Mesendoderm (in vitro differentiated cells): Measurements from ENCODE around the gene HSF2.

Source experiments
- DNase-seq: peaks from one replicate; pipeline ENCODE4 v3.0.0; 2013
- H2AK5ac ChIP-seq: 2 replicates; pipeline ENCODE4 v1.6.1; 2013; ENCODE audit warnings: low read length, inconsistent platforms
- H2BK120ac ChIP-seq: 2 replicates; pipeline ENCODE4 v1.6.1; 2013; ENCODE audit warnings: low read depth, mild to moderate bottlenecking, low read length, moderate library complexity, mixed read lengths
- H2BK15ac ChIP-seq: replicated peaks from 2 replicates; pipeline ENCODE4 v1.6.1; 2013; ENCODE audit warnings: low read depth, mild to moderate bottlenecking, moderate library complexity
- H2BK5ac ChIP-seq: 2 replicates; pipeline ENCODE4 v1.6.1; 2013; ENCODE audit warnings: low read length, inconsistent platforms
- H3K18ac ChIP-seq: 2 replicates; pipeline ENCODE4 v1.6.1; 2013; ENCODE audit warnings: mild to moderate bottlenecking, low read length, mixed read lengths
- H3K23ac ChIP-seq: one replicate; pipeline ENCODE4 v1.6.1; 2013; ENCODE audit warnings: low read length
- H3K27ac ChIP-seq: 2 replicates; pipeline ENCODE4 v1.5.1; 2013; ENCODE audit warnings: low read depth, mild to moderate bottlenecking, inconsistent platforms, low read length, moderate library complexity
- H3K27me3 ChIP-seq: 2 replicates; pipeline ENCODE4 v1.6.1; 2013; ENCODE audit warnings: low read length, control low read depth, mild to moderate bottlenecking, inconsistent platforms; ENCODE audit not compliant: insufficient read depth, poor library complexity
- H3K36me3 ChIP-seq: 2 replicates; pipeline ENCODE4 v1.6.1; 2013; ENCODE audit warnings: low read length, inconsistent platforms; ENCODE audit not compliant: control insufficient read depth, insufficient read depth
- H3K4ac ChIP-seq: one replicate; pipeline ENCODE4 v1.6.1; 2013; ENCODE audit warnings: low read depth, mild to moderate bottlenecking, low read length, moderate library complexity
- H3K4me1 ChIP-seq: 2 replicates; pipeline ENCODE4 v1.6.1; 2013; ENCODE audit warnings: low read depth, low read length, inconsistent platforms; ENCODE audit not compliant: control insufficient read depth
- H3K4me2 ChIP-seq: 2 replicates; pipeline ENCODE4 v1.6.1; 2013; ENCODE audit warnings: low read length
- H3K4me3 ChIP-seq: 2 replicates; pipeline ENCODE4 v1.5.1; 2013; ENCODE audit warnings: mild to moderate bottlenecking, low read length
- H3K56ac ChIP-seq: one replicate; pipeline ENCODE4 v1.6.1; 2013; ENCODE audit warnings: low read length
- H3K79me1 ChIP-seq: 2 replicates; pipeline ENCODE4 v1.6.1; 2013; ENCODE audit warnings: low read length, inconsistent platforms
- H3K79me2 ChIP-seq: 2 replicates; pipeline ENCODE4 v1.6.1; 2013; ENCODE audit warnings: mild to moderate bottlenecking, low read length; ENCODE audit not compliant: control insufficient read depth, insufficient read depth
- H3K9ac ChIP-seq: 2 replicates; pipeline ENCODE4 v1.6.1; 2013; ENCODE audit warnings: low read length, inconsistent platforms
- H4K5ac ChIP-seq: one replicate; pipeline ENCODE4 v1.6.1; 2013; ENCODE audit warnings: low read length
- H4K8ac ChIP-seq: one replicate; pipeline ENCODE4 v1.6.1; 2013; ENCODE audit warnings: low read depth, mild to moderate bottlenecking, control low read depth, low read length, moderate library complexity
- WGBS: extraction: QIAGEN DNeasy Blood & Tissue Kit; methylation state at CpG from one replicate; pipeline ENCODE4 v1.1.7; 2013; ENCODE audit warnings: low lambda C conversion rate, missing lambda C conversion rate; ENCODE audit not compliant: insufficient coverage; ENCODE audit errors: extremely low coverage; 5-methylcytosine and 5-hydroxymethylcytosine counted together

The HSF2 gene

DNA sequence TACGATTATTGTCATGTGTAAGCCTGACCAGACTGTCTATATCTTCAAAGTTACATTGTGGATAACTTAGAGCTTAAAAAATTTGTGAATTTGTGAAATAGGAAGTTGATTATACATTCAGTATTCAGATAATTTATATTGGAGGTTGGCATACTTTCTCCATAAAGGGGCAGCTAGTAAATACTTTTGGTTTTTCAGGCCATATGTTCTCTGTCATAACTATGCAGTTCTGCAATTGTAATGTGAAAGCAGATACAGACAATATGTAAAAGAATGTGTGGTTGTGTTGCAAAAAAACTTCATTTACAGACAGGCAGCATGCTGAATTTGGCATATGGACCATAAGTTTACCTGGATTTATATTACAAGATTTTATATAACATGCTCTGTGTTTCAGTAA is 29.3 kb downstream of the HSF2 start:
- Histone ChIP-seq H3K9ac (no peak overlapping the region), H3K27ac (no peak overlapping the region), H3K4me2 (no peak overlapping the region), H2AK5ac (no peak overlapping the region), H3K4ac (no peak overlapping the region), H2BK5ac (no peak overlapping the region), H3K23ac (no peak overlapping the region), H3K36me3 (no peaks in the 10 kb centered on the region), H4K8ac (no peak overlapping the region), H2BK15ac (no peak overlapping the region), H3K4me3 (no peak overlapping the region), H3K4me1 (no peaks in the 10 kb centered on the region), H2BK120ac (no peak overlapping the region), H4K5ac (no peak overlapping the region), H3K79me2 (no peaks in the 10 kb centered on the region), H3K79me1 (no peaks in the 10 kb centered on the region), H3K27me3 (no peaks in the 10 kb centered on the region), H3K18ac (no peak overlapping the region), H3K56ac (no peak overlapping the region)
- no peak for DNase-seq
- WGBS, result no CpG with 5 or more reads among the region's 1 CpG

DNA sequence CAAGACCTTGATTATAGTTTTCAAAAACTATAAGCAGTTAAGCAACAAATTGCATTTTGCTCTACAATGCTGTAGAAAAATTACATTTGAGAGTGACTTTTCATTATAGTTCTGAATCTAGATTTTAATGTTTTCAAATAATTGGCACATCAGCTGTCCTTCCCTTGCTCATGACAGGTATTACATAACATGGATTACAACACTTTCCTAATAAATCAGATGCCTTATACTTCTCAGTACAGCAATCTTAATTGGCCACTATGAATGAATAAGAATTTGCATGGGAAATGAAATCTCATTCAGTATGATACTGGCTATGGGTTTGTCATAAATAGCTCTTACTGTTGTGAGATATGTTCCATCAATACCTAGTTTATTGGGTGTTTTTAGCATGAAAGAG is 29.9 kb downstream of the HSF2 start:
- Histone ChIP-seq H3K27ac (no peak overlapping the region), H4K5ac (no peak overlapping the region), H3K9ac (no peak overlapping the region), H3K79me2 (no peaks in the 10 kb centered on the region), H2BK15ac (no peak overlapping the region), H3K27me3 (no peaks in the 10 kb centered on the region), H3K79me1 (no peaks in the 10 kb centered on the region), H4K8ac (no peak overlapping the region), H3K4me3 (no peak overlapping the region), H3K36me3 (no peaks in the 10 kb centered on the region), H3K18ac (no peak overlapping the region), H2AK5ac (no peak overlapping the region), H3K4me2 (no peak overlapping the region), H3K4ac (no peak overlapping the region), H2BK5ac (no peak overlapping the region), H3K56ac (no peak overlapping the region), H3K23ac (no peak overlapping the region), H3K4me1 (no peaks in the 10 kb centered on the region), H2BK120ac (no peak overlapping the region)
- no peak for DNase-seq

DNA sequence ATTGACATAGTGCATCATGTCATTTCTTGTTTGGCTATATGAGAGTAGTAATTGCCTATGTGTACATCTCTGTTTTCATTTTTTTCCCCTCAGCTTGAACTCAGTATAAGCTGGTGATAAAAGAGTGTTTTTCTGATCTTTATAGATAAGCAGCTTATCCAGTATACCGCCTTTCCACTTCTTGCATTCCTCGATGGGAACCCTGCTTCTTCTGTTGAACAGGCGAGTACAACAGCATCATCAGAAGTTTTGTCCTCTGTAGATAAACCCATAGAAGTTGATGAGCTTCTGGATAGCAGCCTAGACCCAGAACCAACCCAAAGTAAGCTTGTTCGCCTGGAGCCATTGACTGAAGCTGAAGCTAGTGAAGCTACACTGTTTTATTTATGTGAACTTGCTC is 32.3 kb downstream of the HSF2 start:
- H2BK120ac ChIP-seq, result no peak overlapping the region
- no peak for DNase-seq
- no peaks in the 10 kb centered on the region for H3K79me1 ChIP-seq
- no peak overlapping the region for H3K18ac ChIP-seq
- H3K79me2 ChIP-seq, result no peaks in the 10 kb centered on the region
- no peak overlapping the region for H3K23ac ChIP-seq
- no peaks in the 10 kb centered on the region for H3K36me3 ChIP-seq
- H4K5ac ChIP-seq, result no peak overlapping the region
- H3K27ac ChIP-seq, result no peak overlapping the region
- H4K8ac ChIP-seq, result no peak overlapping the region
- H3K4me1 ChIP-seq, result no peaks in the 10 kb centered on the region
- H3K27me3 ChIP-seq, result no peaks in the 10 kb centered on the region
- no peak overlapping the region for H3K4me2 ChIP-seq
- no peak overlapping the region for H3K9ac ChIP-seq
- H3K56ac ChIP-seq, result no peak overlapping the region
- WGBS, result no CpG with 5 or more reads among the region's 4 CpGs
- no peak overlapping the region for H2AK5ac ChIP-seq
- H3K4ac ChIP-seq, result no peak overlapping the region
- H3K4me3 ChIP-seq, result no peak overlapping the region
- no peak overlapping the region for H2BK5ac ChIP-seq
- no peak overlapping the region for H2BK15ac ChIP-seq

DNA sequence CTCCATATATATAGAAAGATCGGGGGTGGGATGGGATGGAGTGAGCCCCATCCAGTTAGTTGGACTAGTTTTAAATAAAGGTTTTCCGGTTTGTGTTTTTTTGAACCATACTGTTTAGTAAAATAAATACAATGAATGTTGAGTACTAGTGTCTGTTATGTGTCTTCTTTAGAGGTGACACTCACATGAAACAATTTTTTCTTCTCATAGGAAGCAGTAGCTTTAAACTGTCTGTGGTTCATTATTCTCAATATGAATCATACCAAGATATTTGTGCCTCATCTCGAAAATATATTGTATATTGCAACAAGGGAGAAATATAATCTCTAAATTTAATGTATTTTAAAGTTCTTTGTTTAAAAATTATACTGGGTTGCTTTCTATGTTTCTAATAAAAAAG is 33.4 kb downstream of the HSF2 start:
- Histone ChIP-seq H3K79me1 (no peaks in the 10 kb centered on the region), H3K27ac (no peak overlapping the region), H4K5ac (no peak overlapping the region), H3K18ac (no peak overlapping the region), H3K79me2 (no peaks in the 10 kb centered on the region), H2BK5ac (no peak overlapping the region), H3K4me2 (no peak overlapping the region), H2AK5ac (no peak overlapping the region), H3K23ac (no peak overlapping the region), H3K4me3 (no peak overlapping the region), H3K4ac (no peak overlapping the region), H3K56ac (no peak overlapping the region), H2BK15ac (no peak overlapping the region), H3K27me3 (no peaks in the 10 kb centered on the region), H3K4me1 (no peaks in the 10 kb centered on the region), H2BK120ac (no peak overlapping the region), H3K36me3 (peaks cover under 1% of the 10 kb centered on the region), H3K9ac (no peak overlapping the region), H4K8ac (no peak overlapping the region)
- WGBS, result no CpG with 5 or more reads among the region's 3 CpGs
- no peak for DNase-seq

DNA sequence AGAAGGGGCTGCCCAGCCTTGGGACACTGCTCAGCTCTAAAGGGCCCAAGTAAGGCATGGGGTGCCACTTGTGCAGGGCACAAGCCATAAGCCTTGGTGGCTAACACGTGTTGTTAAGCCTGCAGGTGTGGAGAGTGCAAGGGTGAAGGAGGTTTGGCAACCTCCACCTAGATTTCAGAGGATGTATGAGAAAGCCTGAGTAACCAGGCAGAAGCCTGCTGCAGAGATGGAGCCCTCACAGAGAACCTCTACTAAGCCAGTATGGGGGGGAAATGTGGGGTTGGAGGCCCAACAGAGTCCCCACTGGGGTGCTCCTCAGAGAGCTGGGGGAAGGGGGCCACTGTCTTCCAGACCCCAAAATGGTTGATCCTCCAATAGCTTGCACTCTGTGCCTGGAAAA is 39.5 kb downstream of the HSF2 start:
- Histone ChIP-seq H2BK15ac (no peak overlapping the region), H4K5ac (no peak overlapping the region), H3K56ac (no peak overlapping the region), H3K27ac (no peak overlapping the region), H3K4me3 (no peak overlapping the region), H4K8ac (no peak overlapping the region), H3K4me2 (no peak overlapping the region), H3K18ac (no peak overlapping the region), H2BK5ac (no peak overlapping the region), H3K36me3 (peaks cover 4% of the 10 kb centered on the region), H2AK5ac (no peak overlapping the region), H3K4me1 (no peaks in the 10 kb centered on the region), H3K4ac (no peak overlapping the region), H2BK120ac (no peak overlapping the region), H3K79me2 (no peaks in the 10 kb centered on the region), H3K79me1 (no peaks in the 10 kb centered on the region), H3K27me3 (no peaks in the 10 kb centered on the region), H3K23ac (no peak overlapping the region), H3K9ac (no peak overlapping the region)
- DNase-seq, result peak; percentile 6
- no CpG with 5 or more reads among the region's 1 CpG for WGBS

DNA sequence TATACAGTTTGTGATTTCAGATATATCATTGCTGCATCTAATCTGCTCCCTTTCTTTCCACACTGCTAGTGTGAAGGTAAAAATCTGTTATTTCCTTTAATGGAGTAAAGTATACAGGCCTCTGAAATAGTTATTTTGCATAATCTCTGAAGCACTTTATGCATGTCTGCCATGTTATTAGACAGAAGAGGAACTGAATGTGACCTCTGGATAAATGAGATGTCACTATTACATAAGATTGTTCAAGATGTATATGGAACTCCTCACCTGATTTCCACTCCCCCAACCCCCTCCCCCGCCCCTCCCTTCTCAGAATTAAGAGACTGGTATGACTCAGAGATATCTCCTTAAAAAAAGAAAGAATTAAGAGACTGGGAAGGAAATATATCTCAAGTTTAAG is 45.8 kb downstream of the HSF2 start:
- Histone ChIP-seq H3K36me3 (peaks cover 2% of the 10 kb centered on the region), H3K4ac (no peak overlapping the region), H3K56ac (no peak overlapping the region), H3K27ac (no peak overlapping the region), H4K8ac (no peak overlapping the region), H3K79me2 (no peaks in the 10 kb centered on the region), H3K18ac (no peak overlapping the region), H4K5ac (no peak overlapping the region), H3K9ac (no peak overlapping the region), H2AK5ac (no peak overlapping the region), H2BK120ac (no peak overlapping the region), H3K4me3 (no peak overlapping the region), H3K27me3 (no peaks in the 10 kb centered on the region), H2BK5ac (no peak overlapping the region), H2BK15ac (no peak overlapping the region), H3K4me1 (no peaks in the 10 kb centered on the region), H3K4me2 (no peak overlapping the region), H3K23ac (no peak overlapping the region), H3K79me1 (no peaks in the 10 kb centered on the region)
- no CpG with 5 or more reads among the region's 1 CpG for WGBS
- no peak for DNase-seq
